ENCODE data around the gene TCF7L2.

TCF7L2 gene

DNA sequence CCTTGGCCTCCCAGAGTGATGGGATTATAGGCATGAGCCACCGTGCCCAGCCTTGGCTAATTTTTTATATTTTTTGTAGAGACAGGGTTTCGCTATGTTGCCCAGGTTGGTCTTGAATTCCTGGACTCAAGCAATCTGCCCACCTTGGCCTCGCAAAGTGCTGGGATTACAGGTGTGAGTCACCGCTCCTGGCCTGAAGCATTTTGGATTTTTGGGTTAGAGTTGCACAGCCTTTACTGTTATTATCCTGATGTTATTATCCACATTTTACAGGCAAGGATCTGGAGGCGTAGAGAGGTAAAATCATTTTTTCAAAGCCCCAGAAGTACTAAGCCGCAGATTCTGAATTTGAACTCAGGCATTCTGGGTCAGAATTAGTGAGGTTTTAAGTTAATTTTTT lies 75.4 kb downstream of the TCF7L2 start:
- no peak for DNase-seq

DNA sequence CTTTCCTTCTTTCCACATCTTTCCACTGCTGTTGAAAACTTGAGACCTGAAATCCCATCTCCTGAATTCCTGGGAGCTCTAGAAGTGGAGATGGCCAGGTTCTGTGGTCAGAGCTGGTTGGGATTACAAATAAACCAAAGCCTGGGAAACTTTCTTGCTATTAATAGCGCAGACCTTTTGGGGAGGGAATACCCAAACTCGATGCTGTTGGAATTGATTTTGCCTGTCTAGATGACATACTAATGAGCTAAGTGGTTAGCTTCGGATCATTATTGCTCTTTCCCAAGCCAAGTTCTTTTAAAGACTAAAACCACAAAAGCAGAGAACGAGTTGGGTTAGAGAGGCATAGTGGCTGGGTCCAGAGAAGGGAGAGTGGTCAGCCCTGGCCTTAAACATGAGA lies 76.6 kb downstream of the TCF7L2 start:
- no peak for DNase-seq

DNA sequence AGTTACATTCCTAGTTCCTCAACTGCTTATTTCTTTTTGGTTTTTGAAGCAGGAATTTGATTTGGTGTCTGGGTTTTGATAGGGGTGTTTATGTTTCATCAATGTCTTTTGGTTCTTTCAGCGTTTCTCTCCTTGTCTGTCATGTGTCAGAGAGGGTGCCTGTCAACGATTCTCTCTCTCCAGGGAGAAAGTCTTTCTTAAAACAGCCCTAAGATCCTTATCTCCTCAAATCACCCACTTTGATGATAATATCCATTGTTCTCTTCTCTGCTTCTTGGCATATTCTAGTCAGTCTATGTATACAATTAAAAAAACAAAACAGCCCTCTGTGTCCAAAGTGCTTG lies 77.2 kb downstream of the TCF7L2 start:
- no peak for DNase-seq

DNA sequence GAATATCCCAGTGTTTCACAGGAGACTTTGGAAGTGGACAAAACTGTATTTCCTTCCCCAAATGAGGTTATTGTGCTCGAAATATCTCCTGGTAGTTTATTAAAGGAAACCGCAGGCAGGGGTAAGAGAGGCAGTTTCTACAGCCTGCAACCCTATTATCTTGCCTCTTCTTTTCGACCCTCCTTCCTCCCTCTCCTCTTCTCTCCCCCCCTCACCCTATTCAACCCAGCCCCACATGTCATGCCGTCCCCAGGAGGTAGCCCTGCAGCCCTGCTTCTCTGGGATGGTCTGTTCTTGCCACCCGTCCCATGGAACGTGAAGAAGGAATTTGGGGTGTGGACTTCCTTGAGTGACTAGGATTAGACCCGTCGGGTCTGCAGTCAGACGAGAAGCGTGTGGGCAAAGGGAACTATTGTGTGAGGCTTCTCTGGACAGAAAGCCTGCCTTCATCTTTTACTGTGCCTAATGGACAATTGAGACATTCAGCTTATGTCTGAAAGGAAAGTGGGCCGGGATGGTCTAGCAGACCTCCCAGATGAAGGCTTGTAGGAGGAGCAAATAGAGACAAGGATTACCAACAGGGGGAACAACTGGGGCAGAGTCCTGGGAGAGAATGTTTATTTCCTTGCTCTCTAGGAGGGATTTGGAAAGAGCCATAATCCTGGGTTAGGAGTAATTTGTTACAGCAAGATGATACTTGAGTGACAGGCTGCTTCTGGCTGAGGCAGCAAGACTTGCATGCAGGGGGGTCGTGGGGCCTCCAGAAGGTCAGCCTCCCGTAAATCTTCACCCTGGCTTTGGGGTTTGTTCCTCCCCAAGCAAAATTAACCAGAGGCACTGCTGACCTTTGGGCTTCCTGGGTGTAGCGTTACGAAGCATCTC lies 77.8 kb downstream of the TCF7L2 start:
- DNase-seq, result no peak

DNA sequence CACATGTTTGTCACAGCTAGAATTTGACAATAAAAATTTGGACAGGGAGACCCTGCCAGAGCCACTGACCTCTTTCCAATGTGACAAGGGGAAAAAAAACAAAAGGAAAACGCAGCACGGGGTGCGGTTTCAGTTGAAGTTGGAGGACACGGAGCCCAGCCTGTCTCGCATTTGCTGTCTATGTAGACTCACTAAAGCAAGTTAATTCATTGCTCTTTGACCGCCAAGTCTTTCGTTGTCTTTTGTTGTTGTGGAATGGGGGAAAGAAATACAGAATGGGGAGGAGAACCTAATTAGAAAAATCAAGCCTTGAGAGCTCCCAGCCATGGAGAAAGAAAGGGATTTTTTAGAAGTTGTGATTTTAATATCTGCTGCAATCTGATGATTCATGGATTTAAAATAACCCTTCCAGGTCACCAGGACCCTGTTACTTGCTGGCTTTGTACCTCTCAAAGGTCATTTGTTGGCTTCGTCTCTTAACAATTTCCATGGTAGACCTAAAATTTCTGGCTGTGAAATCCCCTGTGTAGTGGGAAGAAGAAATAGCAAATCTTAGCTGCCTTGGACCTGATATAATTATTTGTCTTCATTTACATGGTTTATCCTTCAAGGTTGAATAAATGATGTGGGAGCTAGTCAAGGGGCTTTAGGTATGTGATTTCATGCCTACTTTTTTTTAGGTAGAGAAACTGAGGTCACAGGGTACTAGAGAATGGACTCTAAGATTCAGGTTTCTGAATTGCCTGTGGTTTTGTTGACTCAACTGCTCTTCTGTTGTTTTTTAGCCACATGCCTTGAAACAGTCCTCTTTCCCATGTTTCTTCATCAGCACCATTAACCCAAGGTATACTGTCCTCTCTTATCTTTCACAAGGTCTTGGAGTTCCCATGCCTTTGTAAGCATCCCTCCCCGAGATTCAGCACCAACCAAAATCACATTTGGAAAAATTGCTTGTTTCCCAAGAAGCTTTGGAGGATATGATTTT lies 78.7 kb downstream of the TCF7L2 start:
- no peak for DNase-seq

DNA sequence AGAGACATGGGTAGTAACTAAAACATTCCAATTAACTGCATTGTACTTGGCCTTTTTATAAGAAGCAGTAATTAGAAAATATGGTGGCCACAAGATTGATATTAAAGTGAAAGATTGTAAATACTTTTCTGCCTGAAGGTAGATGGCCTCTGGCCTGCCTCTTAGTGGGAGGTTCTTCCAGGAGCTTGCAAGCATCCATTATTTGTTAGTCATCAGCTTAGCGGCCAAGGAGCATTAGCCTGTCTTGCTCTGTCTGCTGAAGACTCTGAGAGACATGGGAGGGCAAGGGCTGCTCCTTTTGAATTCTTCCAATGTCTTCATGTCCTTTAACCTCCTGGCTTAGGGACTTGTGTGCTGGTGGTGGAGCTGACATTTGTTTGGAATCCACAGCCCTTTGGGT lies 80.4 kb downstream of the TCF7L2 start:
- no peak for DNase-seq

DNA sequence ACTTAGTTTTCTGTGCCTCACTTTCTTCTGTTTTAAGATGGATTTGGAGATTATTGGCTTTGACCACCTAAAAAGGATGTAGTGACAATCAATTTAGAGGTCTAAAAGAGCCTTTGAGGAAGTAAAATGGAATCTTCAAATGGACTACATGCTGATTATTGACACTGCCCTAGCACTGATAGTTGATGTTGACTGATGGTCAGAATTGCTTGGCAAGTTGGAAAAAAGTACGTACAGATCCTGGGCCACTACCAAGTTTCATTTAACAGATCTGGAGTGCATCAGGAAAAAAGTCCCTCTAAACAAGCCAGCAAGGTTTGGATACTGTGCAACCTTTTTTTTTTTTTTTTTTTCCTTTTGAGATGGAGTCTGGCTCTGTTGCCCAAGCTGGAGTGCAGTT lies 81.1 kb downstream of the TCF7L2 start:
- no peak for DNase-seq

DNA sequence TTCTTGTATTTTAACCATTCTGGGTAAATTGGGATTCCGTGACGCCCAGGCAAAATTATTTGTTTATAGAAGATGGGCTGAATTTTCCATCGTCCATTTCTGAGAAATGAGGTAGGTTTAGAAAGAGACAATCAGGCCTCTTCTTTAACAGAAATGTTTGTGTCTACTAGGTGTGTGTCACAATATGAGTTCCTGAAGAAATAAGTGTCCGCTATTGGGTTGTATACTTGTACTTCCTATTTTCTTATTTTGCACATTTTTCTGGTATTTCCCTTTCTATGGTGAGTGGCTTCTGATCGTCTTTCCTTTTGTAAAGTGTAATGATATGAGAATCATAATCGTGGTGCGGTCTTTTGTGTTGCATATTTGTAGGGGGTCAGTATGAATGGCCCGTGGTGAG lies 83.9 kb downstream of the TCF7L2 start:
- DNase-seq, result no peak

DNA sequence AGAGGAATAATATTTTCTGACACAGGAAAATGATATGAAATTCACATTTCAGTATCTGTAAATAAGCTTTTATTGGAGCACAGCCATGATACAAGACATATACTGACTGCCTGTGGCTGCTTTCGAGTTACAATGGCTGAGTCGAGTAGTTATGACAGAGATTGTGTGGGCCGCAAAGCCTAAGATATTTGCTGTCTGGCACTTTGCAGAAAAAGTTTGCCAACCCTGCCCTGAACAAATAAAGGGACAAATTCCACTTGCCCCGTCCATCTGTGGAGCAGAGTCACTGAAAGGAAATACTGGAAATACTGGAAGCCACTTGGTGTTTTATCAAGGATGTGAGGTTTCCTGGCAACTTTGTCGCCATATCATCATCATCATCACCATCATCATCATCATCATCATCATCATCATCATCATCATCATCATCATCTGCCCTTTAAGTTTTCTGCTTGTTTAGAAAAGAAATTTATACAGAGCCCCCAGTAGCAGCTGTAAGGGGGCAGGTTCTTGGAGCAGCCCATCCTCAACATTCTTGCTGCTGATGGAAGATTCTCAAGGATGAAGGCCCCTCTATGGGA lies 85.8 kb downstream of the TCF7L2 start:
- no peak for DNase-seq

DNA sequence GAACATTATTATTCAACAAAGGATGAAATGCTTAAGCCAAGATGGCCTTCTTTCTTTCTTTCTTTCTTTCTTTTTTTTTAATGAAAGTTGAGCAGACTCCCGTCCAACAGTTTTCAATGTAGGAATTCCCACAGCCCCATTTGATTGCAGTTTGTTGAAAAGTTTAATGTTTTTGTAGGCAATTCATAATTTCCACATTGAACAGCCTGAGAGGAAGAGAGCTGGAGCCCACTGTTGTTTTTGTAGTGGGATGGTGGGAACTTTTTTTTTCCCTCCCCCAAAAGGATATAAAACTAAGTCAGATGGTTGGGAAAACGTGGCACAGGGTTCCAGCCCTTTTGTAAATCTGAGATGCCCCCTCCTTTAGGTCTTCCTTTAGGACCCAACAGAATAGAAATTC lies 86.6 kb downstream of the TCF7L2 start:
- no peak for DNase-seq

DNA sequence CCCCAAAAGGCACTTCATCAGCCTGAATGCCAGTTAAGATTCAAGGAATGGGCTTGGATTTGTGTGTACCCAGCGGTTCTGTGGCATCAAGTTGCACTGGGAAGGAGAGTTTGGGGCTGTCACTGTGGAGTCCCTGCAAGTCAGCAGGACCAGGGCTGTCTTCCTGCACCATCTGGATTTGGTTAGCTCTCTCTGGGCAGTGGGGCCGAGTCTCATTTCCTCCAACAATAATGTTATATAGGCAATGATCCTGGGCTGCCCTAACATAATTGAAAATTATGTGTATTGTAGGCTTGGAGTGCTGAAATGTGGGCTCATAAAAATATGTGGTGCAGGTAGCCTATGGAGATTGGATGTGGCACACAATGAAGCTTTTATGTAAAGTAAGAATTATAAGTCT lies 87.2 kb downstream of the TCF7L2 start:
- no peak for DNase-seq

DNA sequence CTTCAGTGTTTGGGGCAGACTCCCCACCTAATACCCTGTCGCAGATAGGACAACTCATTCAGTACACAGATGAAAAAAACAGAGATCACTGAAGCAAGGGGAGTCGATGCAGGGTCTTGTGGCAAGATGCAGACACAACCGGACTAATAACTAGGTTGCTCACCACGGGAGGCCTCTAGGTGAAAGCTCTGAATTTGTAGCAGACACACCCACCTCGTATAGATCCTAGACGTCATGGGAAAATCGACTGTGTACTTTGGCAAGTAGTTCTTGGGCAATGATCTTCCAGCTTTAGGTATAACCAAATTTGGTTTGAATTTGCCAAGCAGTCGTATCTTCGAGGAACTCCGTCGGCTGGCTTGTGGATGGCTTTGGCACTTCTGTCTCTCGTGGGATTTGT lies 88.1 kb downstream of the TCF7L2 start:
- no peak for DNase-seq

DNA sequence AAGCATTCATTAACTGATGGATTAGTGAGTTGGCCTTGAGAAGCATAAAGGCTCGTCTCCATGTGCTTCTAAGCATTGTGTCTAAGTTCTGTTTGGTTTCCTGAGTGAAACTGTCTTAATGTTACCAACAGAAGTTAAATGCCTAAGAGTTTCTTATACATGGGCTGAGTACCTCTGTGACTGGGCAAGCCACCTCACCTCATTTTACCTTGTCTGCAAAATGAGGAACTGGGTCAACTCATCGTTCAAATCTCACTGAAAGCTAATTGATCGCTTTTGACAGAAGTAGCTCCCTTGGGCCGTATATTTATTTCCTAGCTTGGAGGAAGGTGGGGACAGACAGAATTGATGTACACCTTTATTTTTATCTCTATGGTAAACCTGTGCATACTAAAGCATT lies 88.9 kb downstream of the TCF7L2 start:
- no peak for DNase-seq

DNA sequence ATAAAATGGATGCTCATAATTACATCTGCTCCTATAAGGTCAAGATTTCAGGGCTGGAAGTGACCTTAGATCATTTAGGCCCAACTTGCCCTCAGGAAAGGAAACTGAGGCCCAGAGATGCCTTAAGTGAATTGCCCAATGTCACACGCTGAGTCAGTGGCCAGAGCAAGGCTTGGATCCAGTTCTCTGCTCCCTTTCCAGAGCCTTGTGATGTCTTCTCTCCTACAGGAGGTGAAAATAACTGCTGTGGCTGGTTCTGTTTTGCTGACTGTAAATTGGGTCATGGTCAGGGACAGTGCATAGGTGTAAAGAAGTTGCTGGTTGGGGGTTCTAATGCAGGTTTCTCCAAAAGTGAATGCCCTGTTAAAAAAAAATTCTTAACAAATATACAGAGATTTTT lies 91.3 kb downstream of the TCF7L2 start:
- DNase-seq, result no peak

DNA sequence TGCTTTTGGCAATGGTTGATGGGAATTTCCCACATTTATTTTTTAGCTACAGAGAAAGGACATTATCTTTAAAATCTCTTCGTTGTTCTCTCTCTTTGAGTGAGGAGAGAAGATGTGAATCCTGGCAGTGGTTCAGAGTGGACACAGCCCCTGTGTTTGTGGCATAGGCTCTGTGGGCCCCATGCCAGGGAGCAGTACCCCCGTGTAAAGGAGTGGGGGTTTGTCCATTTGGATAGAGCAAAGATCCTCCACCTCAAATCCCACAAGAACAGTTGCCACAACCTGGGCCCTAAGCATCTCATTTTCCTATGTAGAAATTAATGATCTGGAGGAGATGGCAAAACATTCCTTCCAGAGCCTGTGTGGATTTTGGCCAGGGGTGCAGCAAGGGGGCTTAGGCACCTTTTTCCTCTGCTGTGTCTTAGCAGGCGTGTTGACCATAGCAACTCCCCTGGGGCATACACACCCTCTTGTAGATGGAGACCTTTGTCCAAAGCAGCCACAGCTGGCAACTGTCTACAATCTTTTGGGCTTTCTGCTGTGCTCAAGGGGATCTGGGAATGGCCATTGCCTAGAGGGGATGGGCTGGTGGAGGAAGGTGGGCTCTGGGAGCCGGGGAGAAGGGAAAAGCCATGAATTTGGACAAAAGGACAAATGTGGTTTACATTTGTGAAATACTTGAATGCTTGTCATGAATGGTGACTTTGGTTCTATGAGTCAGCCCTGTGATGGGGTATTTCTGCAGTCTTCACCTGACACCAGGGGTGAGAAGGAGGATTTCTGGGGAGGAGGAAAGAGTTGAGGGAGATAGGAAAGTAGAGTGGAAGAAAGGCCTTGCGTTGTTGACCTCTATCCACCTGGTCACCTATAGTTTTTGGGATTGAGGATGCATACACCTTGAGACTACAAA lies 92.0 kb downstream of the TCF7L2 start:
- no peak for DNase-seq

DNA sequence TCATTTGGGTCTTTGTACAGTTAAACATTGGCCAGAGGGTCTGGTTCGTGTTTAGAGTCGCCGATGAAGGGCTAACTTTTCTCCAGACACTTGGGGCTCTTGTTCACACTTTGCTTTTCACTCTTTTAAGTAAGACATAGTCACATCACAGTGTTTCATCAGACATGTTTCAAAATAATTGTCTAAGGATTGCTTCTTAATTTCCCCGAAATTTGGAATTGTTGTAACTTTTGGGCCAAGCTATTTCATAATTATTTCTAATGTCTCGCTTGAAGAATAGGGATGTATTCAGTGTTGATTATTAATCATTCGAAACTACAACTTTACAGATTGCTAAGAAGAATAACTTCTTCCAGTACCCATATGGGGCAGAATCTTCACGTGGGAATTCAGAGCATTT lies 92.8 kb downstream of the TCF7L2 start:
- DNase-seq, result no peak

DNA sequence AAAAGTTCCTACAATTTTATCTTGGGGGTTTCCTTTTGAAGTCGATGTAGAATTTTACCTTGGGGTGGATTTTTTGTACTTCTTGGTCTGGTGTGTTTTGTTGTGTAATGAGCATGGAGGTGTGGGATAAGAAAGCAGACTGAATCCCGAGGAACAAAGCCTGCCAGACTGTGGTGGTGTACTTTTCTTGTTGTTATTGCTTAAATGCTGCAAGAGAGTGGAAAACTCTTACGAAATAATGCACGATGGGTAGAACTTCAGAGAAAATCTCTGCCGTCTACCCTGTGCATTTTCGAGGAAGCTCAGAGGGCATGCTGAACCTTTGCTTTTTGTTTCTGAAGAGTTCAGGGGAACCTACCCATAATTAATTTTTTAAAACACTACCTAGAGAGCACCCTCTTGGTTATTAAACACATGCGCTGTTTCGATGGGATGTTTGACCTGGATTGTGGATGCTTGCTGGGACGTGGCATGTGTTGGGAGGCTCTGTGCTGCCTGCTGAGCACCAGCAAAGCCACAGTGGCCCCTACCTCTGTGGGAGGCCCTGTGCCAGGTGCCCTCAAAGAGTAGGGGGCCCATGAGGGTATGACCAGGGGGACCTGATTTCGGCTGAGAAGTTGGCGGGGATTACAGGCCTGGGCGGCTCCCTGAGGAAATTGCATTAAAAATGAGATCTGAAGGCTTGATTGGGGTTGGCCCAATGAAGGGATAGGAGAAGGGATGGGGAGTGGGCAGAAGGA lies 94.1 kb downstream of the TCF7L2 start:
- DNase-seq, result no peak

DNA sequence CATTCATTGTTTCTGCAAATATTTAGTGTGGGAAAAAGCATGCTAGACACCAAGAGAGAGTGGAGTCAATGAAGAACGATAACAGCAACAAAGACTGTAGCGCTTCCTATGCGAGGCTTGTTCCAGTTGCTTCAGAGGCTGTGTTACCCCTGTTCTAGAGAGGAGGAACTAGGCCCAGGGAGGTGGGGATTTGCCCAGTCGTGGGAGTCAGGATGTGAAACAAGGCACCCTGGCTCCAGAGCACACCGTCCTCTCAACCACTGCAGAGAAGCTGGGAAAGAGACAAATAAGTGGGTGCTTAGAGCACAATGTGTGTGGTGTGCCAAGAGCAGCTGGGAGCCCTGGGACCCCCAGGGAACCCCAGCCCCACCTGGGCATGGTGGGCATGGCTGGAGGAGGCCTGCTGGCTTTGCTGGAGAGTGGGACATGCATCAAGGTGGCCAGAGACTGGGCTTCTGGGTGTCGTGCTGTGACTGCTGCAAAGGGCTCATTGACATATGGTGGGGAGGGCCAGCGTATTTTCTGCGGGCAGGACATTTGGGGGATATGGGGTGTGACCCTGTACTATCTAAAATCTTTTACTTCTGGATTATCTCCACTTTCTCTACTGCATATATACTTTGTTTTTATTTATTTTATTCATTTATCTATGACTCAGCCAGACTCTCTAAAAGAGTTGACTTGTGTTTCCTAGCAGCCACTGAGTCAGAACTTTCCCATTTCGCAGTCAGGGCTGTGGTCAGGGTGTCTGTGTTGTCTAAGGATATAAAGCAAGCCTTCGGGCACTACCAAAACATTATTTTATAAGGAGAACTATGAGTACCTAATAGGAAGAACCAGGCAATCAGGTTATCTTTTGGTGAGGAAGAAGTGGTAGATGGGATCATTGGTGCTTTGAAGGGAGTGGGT lies 95.4 kb downstream of the TCF7L2 start:
- no peak for DNase-seq

DNA sequence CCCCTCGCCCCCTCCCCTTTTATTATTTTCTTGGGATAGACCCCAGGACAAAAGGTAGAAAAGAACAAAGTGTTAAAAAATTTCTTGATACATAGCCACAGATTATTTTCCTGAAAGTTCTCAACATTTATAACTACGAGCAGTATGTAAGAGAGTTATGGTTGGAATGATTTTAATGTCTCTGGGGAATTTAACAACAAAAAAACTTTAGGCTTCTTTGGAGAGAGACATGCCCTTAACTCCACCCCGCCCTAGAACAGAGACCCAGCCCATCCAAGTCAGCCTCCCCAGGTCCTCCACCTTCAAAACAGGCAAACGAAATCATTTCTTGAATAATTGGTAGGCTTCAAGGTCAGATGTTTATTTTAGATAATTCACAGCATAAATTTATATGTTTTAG lies 97.1 kb downstream of the TCF7L2 start:
- DNase-seq, result no peak

DNA sequence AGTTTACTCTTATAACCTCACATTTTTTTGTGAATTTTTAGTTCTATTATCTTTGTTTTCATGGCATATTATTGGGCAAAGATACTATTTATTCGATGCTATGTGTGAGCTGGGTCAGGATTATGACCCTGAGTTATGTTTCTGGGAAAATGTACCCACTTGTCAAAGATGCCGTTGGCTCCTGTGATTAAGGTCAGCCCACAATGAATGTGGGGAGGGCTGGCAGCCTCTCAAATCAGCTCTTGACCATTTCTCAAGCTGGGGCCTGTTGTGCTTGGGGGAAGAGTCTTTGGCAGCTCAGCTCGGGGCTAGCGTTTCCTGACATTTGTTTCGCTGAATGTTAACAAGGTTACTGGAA lies 97.5 kb downstream of the TCF7L2 start:
- DNase-seq, result no peak

Data from activated naive CD4-positive, alpha-beta T cell (primary cell).